ENCODE measurements around the gene COL28A1. TPM values are rescaled to one million over a fixed set of nuclear protein-coding genes. Genes with fewer than 3 reads are reported as not detected.

The COL28A1 gene
- total RNA-seq, 1 donor from 2014 or later = not detected

DNA sequence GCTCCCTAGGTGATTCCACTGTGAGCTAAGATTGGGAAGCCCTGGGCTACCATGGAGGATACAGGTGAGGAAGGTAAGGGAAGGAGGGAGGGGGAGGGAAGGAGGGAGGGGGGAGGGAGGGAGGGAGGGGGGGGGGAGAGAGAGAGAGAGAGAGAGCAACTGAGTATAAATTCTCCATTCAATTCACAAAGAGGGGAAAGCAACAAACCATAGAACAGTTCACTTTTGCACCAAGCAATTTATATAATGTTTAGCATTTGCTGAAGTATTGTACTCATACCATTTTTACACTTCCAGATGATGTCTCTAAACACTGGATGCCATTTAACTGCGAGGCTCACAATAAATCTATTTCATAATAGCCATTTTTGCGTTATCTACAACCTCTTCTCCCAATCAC, 118.3 kb downstream of the COL28A1 start:
- TF ChIP-seq, protein P1, sequence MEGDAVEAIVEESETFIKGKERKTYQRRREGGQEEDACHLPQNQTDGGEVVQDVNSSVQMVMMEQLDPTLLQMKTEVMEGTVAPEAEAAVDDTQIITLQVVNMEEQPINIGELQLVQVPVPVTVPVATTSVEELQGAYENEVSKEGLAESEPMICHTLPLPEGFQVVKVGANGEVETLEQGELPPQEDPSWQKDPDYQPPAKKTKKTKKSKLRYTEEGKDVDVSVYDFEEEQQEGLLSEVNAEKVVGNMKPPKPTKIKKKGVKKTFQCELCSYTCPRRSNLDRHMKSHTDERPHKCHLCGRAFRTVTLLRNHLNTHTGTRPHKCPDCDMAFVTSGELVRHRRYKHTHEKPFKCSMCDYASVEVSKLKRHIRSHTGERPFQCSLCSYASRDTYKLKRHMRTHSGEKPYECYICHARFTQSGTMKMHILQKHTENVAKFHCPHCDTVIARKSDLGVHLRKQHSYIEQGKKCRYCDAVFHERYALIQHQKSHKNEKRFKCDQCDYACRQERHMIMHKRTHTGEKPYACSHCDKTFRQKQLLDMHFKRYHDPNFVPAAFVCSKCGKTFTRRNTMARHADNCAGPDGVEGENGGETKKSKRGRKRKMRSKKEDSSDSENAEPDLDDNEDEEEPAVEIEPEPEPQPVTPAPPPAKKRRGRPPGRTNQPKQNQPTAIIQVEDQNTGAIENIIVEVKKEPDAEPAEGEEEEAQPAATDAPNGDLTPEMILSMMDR (IDR thresholded peaks at IDR 0.05; ENCODE audit: unreplicated experiment) = no peak
- Mint-ChIP-seq H3K36me3 (ENCODE audit: low read depth, unreplicated experiment) (no peaks in the 10 kb centered on the region), H3K9me3 (ENCODE audit: unreplicated experiment) (no peaks in the 10 kb centered on the region), H3K27ac (ENCODE audit: unreplicated experiment) (no peak overlapping the region), H3K4me3 (ENCODE audit: unreplicated experiment) (no peak overlapping the region), H3K27me3 (ENCODE audit: unreplicated experiment) (no peaks in the 10 kb centered on the region), H3K4me1 (ENCODE audit: unreplicated experiment) (no peaks in the 10 kb centered on the region)
- DNase-seq (ENCODE audit: low spot score) = no peak

DNA sequence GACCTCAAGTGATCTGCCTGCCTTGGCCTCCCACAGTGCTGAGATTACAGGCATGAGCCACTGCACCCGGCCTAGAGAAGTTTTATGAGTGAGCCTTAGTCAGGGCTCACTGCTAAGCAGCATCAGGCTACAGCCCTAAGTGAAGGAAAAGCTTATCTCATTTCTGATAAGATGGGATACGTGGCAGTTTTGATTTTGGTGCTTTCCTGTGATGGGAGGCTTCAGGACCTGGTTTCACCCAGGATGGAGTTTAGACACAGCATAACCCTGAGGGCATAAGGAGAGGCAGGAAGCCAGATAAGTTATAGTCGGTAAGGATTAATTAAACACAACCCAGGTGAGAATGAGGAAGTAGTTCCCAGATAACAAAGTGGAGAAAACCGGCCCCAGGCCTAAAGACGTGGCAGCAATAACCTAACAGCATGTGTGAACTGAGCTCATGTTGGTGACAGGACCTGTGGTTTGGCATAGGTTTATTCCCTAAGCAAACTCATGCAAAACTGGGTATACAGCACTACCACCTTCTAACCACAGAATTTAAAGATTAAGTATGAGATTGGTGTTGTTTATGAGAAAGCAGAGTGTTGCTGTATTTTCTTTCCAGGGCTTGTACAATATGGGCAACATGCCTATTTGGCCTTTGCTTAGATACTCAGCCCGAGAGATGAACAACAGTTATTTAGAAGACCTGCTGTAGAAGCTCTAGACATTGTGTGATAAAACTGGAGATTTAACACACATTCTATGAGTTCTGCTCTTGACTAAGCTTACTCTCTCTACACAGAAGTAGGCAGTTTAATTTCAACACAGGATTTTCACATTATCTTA, 119.4 kb downstream of the COL28A1 start:
- no peak for DNase-seq (ENCODE audit: low spot score)

DNA sequence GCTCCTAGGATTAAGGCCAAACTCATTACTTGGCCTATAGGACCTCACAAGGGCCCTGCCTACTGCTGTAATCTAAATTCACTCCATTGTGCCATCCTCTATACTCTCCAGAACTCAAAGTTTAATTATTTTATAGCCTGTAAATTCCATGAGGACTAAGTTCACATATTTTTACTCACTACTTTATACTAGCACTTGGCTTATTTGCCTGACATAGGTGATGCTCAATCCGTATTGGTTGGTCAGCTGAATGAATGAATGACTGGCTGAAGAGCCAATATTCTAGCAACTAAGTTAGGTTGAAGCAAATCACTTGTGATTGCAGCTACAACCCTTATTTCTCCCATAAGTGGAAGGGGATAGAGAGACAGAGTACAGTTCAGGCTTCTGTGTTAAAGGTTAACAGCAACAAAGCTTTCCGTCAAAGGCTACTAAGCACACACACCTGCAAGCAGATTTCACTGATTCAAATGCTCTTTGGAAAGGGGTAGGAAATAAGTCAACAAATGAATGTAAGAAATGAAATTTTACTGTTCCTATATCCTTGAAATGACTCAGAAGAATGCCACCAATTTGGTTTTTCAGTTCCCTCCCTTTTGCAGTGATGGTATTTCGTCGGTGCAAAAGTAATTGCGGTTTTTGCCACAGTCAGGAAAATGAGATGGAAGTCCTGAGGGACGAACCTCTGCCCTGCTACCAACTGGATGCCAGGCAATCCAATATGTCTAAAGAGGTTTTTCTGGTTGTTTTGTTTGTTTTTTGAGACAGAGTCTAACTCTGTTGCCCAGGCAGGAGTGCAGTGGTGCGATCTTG, 120.7 kb downstream of the COL28A1 start:
- Mint-ChIP-seq H3K4me3 (ENCODE audit: unreplicated experiment) (no peak overlapping the region), H3K27ac (ENCODE audit: unreplicated experiment) (no peak overlapping the region), H3K27me3 (ENCODE audit: unreplicated experiment) (peaks cover 1% of the 10 kb centered on the region), H3K4me1 (ENCODE audit: unreplicated experiment) (no peaks in the 10 kb centered on the region), H3K36me3 (ENCODE audit: low read depth, unreplicated experiment) (no peaks in the 10 kb centered on the region), H3K9me3 (ENCODE audit: unreplicated experiment) (no peaks in the 10 kb centered on the region)
- DNase-seq (ENCODE audit: low spot score) = no peak
- TF ChIP-seq, protein P1 (IDR thresholded peaks at IDR 0.05; ENCODE audit: unreplicated experiment) = no peak

More for the DNA sequence above, 119.4 kb downstream of the COL28A1 start:
- H3K27ac Mint-ChIP-seq (ENCODE audit: unreplicated experiment) = no peak overlapping the region
- H3K9me3 Mint-ChIP-seq (ENCODE audit: unreplicated experiment) = no peaks in the 10 kb centered on the region
- no peaks in the 10 kb centered on the region for H3K4me1 Mint-ChIP-seq (ENCODE audit: unreplicated experiment)
- TF ChIP-seq, protein P1 (IDR thresholded peaks at IDR 0.05; ENCODE audit: unreplicated experiment) = no peak
- no peaks in the 10 kb centered on the region for H3K36me3 Mint-ChIP-seq (ENCODE audit: low read depth, unreplicated experiment)
- no peak overlapping the region for H3K4me3 Mint-ChIP-seq (ENCODE audit: unreplicated experiment)
- H3K27me3 Mint-ChIP-seq (ENCODE audit: unreplicated experiment) = peaks cover 1% of the 10 kb centered on the region

DNA sequence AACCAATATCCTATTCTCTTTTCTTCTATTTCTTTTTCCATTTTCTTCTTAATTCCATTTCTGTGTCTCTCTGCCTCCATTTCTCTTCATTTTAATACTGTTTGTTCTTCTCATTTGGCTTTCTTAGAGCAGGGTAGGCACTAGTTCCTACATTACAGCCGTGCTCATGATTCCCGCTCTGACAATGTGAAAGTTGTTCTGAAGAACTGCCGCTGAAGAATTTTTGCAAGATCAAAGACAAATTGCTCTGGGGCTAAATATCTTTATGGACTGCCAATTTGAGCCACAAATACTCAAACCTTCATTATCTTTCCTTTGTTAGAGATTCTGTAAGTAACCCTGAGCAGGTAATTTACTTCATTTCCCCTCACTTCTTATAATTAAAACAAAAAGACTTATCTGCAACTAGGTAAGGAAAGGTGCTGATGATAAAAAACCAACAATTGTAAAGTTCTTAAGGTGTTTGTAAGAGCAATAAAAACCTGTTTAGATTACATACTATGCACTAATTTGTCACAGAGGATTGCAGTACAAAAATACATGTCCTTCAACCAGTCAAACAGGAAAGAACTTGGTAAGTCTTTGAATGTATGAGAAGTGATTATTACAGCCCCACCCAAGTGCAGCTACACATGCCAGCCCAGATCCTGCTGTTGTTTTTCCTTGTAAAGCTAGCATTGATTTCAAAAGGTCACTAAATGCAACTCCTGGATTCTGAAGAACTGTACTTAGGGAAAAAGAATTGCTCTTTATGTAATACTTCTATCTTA, 127.5 kb downstream of the COL28A1 start:
- Mint-ChIP-seq H3K4me3 (ENCODE audit: unreplicated experiment) (no peak overlapping the region), H3K36me3 (ENCODE audit: low read depth, unreplicated experiment) (no peaks in the 10 kb centered on the region), H3K27me3 (ENCODE audit: unreplicated experiment) (peaks cover 1% of the 10 kb centered on the region), H3K27ac (ENCODE audit: unreplicated experiment) (no peak overlapping the region), H3K9me3 (ENCODE audit: unreplicated experiment) (no peaks in the 10 kb centered on the region), H3K4me1 (ENCODE audit: unreplicated experiment) (no peaks in the 10 kb centered on the region)
- TF ChIP-seq, protein P1 (IDR thresholded peaks at IDR 0.05; ENCODE audit: unreplicated experiment) = no peak
- DNase-seq (ENCODE audit: low spot score) = no peak
